Urothelium cell line (cell line): ENCODE measurements around the gene ERC1.

Source experiments
- DNase-seq: peaks from one replicate; pipeline ENCODE4 v3.0.0; 2011; ENCODE audit warnings: low spot score, mixed read lengths
- FAIRE-seq: peaks from 2 replicates; lab custom pipeline; 2011; peaks lifted over from hg19 to GRCh38; lab: Jason Lieb, UNC

Gene ERC1

GRCh38 chr12:1279050-1279449 is 288.0 kb downstream of the ERC1 start:
- no peak for FAIRE-seq
- no peak for DNase-seq

- FAIRE-seq = no peak
- DNase-seq = no peak
Measured at GRCh38 chr12:1280059-1280458, 289.0 kb downstream of the ERC1 start.

DNA sequence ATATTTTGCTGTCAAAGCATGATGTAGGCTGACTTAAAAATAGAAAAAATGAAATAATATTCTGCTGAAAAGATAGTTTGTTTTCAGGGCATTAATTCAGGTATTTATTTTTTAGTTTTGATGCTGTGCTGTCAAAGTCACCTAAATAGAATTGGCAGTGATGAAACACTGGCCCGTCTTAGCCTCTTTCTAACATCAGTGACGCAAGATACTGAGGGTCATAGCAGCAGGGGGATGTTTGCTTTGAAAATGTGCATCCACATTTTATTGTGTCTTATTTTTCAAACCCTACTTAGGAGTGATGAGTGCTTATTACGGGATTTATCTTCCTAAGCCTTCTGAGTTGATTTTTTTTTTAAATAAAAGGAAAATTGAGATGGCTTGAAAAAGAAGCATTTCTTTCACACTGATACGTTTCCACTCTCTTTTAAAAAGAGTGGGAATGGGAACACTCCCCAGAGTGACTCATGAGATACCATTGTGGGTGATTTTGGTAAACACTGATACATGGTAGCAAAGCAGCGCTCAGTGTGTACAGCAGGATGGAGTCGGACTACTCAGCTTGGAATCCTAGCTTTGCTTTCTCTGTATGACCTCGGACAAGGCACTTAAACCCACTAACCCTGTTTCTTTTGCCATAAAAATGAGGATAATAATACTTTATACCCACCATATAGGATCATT is 290.8 kb downstream of the ERC1 start:
- no peak for DNase-seq
- no peak for FAIRE-seq

GRCh38 chr12:1282670-1283315 is 291.8 kb downstream of the ERC1 start:
- FAIRE-seq (no peak), DNase-seq (no peak)

- DNase-seq (no peak), FAIRE-seq (no peak)
Measured at GRCh38 chr12:1283316-1283715, 292.3 kb downstream of the ERC1 start.

GRCh38 chr12:1284611-1285010 is 293.6 kb downstream of the ERC1 start:
- FAIRE-seq (no peak), DNase-seq (no peak)

DNA sequence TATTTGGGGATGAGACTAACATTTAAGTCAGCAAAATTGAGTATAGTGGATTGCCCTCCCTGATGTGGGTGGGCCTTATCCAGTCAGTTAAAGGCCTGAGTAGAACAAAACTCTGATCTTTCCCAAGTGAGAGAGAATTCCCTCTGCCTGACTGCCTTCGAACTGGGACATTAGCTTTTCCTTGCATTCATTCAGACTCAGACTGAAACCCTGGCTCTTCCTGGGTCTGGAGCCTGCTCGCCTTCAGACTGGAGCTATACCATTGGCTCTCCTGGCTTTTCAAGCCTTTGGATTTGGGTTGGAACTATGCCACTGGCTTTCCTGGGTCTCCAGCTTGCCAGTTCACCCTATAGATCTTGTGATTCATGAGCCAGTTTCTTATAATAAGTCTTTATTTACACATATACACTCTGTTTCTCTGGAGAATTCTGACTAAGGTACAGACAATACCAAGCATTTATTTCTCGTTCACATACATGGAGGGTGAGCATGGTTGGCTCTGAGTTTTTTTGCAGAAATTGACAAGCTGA is 296.5 kb downstream of the ERC1 start:
- FAIRE-seq (no peak), DNase-seq (no peak)

- no peak for FAIRE-seq
- no peak for DNase-seq
Measured at GRCh38 chr12:1288333-1288732, 297.3 kb downstream of the ERC1 start.

GRCh38 chr12:1289371-1290155 is 298.5 kb downstream of the ERC1 start:
- FAIRE-seq = no peak

DNA sequence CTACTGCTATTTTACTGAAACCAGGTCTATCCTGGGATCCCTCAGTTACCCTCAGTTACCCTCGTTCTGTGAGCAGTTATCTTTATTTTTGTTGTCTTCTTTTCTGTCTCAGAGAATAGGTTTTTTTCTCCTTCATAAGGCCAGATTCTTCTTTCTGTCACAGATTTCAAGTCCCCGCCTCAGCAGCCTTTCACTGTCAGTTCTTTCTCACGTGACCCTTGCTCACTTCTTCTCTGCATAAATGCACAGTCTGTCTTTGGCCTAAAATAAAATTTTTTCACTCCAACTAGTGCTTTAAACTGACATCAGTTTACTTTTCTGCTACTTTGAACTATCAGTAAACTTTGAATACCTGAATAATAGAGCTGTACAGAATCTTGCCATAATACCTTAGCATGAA is 299.7 kb downstream of the ERC1 start:
- FAIRE-seq (no peak), DNase-seq (no peak)

More at GRCh38 chr12:1289371-1290155, 298.5 kb downstream of the ERC1 start:
- DNase-seq = no peak

DNA sequence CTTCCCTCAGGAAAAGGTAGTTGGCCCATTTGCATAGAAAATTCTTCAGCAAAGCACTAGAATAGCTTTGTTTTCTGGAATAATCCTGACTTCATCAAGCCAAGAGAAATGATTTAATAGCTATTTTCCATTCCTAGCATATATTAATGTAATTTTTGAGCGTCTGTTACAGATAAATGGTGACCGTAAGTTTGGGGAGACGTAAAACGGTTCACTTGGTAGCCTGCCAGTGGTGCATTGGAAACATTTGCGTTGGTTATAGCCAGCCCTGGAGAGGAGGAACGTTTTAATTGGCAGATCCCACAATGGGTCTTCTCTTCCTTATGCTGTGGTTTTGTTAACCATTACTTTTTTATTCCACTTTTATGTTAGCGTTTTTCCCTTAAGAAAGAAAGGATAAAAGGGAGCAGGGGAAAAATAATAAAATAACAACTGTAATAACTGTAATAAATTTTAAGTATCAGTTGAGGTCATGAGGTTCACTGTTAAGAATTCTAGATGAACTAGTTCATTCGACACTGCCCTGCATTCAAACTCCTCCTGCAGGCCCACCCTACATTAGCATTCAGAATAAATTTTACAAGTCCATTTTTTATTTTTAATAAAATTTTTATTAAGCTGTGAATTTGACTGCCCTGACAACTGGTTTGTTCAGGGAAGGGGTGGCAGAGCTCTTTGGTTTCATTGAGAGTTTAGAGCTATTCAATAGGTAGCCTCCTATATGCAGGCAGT is 300.7 kb downstream of the ERC1 start:
- FAIRE-seq (no peak), DNase-seq (no peak)

DNA sequence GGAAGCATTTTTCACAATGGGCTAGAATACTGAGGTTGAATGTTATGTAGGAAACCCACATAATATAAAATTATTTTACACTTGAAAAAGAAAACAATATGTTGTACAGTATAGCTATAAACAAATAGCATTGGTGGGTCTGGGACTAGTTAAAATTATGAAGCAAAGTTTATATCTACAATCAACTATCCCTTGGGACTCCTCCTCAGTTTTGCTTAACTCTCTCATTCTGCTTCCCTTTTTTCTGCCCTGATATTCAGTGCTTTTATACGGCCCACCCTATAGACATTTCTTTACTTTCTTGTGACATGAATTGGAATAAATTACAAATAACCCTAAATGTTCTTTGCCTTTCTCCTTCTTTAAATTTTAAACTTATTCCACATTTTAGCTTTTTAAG is 302.9 kb downstream of the ERC1 start:
- FAIRE-seq (no peak), DNase-seq (no peak)

DNA sequence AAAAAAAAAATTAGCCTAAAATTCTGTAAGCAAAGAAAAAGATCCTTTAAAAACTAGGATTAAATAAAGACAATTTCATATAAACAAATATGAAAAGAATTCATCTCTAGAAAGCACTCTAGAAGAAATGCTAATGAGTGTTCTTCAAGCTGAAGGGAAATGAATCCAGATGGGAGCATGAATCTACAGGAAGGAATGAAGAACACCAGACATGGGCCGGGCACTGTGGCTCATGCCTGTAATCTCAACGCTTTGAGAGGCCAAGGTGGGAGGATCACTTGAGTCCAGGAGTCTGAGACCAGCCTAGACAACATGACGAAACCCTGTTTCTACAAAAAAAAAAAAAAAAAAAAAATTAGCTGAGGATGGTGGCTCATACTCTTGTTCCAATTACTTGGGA is 306.2 kb downstream of the ERC1 start:
- DNase-seq (no peak), FAIRE-seq (no peak)

- no peak for DNase-seq
- no peak for FAIRE-seq
Measured at GRCh38 chr12:1297639-1298175, 306.7 kb downstream of the ERC1 start.

- DNase-seq (no peak), FAIRE-seq (peak; percentile 17)
Measured at GRCh38 chr12:1300460-1300859, 309.4 kb downstream of the ERC1 start.

DNA sequence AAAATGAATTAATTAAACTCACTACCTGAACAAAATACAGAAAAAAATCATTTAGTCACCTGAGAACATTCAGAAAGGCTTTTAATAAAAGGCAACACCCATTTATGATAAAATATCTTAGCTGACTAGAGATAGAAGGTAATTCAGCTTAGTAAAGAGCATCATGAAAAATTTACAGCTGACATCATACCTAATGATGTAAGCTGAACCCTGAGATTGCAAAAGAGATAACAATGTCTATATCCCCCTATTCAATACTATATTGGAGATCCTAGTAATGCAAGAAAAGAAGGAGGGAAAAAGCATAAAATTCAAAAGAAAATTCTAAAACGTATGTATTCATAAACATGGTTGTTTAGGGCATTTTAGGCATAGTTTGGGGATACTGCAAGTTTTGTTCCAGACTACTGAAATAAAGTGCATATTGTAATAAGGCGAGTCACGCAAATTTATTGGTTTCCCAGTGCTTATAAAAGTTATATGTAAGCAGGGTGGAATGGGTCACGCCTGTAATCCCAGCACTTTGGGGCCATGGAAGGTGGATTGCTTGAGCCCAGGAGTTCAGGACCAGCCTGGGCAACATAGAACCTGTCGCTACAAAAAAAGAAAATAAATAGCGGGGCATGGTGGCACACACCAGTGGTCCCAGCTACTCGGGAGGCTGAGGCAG is 311.3 kb downstream of the ERC1 start:
- FAIRE-seq (no peak), DNase-seq (no peak)

DNA sequence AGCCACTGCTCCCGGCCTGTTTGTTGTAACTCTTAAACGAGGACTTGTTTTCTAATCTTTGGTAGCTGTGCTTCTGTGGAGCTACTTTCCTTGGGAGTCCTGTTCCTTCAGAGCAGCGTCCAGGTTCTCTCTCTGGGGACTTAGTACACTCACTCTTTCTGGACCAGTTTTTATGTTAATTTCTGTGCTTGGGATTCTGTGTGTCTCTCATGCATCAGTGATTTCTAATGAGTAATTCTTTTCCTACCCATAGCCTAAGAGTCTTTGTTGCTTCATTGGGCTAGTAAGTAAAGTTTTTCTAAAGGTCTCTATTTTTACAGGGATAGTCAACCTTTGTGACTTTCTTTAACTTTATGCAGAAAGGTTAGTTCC is 314.0 kb downstream of the ERC1 start:
- no peak for FAIRE-seq
- DNase-seq = no peak

DNA sequence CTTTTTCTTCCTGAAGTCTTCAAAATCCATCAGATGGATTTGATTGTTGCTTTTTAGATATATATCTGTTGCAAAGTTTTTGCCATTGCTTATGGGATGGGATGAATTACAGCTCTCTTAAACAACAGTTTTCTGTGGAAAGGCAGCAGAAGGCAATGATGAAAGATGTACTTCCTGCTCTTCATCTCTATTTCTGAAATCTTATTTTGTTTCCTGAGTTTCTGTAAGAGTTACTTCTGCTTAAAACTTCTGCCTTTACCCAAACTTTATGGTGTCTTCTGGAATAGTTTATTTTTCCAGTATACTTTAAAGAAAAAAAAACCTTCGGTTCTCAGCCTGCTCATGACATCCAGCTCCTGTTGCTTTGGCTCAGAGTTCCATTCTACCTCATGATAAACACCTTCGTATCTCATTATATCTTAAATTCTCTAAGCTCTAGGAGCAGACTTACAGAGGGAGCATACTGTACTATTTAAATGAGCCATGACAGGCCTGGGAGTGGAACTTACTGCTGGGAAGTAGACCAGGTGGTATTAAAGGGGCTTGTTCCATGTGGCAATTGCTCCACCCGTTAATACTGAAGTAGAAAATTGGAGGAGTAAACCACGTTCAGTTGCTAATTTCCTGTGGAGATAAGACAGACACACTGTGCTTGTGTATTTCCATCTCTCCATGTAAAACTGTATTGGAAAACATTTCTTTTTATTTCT is 314.9 kb downstream of the ERC1 start:
- FAIRE-seq (no peak), DNase-seq (no peak)

DNA sequence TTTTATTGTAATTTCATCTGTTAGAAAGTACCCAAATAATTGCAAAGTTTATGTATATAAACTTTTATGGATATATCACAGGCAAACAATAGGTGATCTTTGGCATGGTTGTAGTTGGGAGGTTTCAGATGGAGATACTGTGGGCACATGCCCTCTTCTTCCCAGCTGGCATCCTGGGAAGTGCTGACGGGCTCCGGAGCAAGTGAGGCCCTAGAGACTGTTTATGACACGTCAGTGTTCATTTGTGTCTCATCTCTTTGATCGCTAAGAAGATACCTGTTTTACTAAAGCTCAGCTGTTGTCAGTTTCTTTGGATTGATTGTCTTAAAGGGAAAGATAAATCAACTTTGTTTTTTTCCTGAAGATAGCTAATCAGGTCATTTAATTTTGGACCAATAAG is 315.8 kb downstream of the ERC1 start:
- FAIRE-seq = no peak
- no peak for DNase-seq

GRCh38 chr12:1307796-1308195 is 316.8 kb downstream of the ERC1 start:
- FAIRE-seq = no peak
- DNase-seq = no peak
